Parathyroid adenoma (tissue), 2 donors: ENCODE measurements around the gene INHBA.

Source experiments
- H2AFZ ChIP-seq: fragments of 300-600 bp; sonication (generic); one replicate; pipeline ENCODE4 v1.7.0; 2017; ENCODE audit warnings: antibody characterized with exemption, mild to moderate bottlenecking
- H3K27ac ChIP-seq: fragments of 300-600 bp; sonication (generic); one replicate; pipeline ENCODE4 v1.7.0; 2017
- H3K27me3 ChIP-seq: fragments of 300-600 bp; sonication (generic); one replicate; pipeline ENCODE4 v1.7.0; 2017; ENCODE audit warnings: low read length; ENCODE audit not compliant: control insufficient read depth, insufficient read depth
- H3K36me3 ChIP-seq: fragments of 300-600 bp; sonication (generic); one replicate; pipeline ENCODE4 v1.7.0; 2017; ENCODE audit warnings: low read length; ENCODE audit not compliant: control insufficient read depth, insufficient read depth
- H3K4me1 ChIP-seq: fragments of 300-600 bp; sonication (generic); one replicate; pipeline ENCODE4 v1.7.0; 2017; ENCODE audit warnings: control low read depth
- H3K4me2 ChIP-seq: fragments of 300-600 bp; sonication (generic); one replicate; pipeline ENCODE4 v1.7.0; 2017; ENCODE audit warnings: low read length
- H3K4me3 ChIP-seq: fragments of 300-600 bp; sonication (generic); one replicate; pipeline ENCODE4 v1.7.0; 2017; ENCODE audit warnings: low read depth, low read length
- H3K79me2 ChIP-seq: fragments of 300-600 bp; sonication (generic); one replicate; pipeline ENCODE4 v1.7.0; 2017; ENCODE audit warnings: control low read depth
- H3K9ac ChIP-seq: fragments of 300-600 bp; sonication (generic); one replicate; pipeline ENCODE4 v1.7.0; 2017; ENCODE audit warnings: mild to moderate bottlenecking
- H3K9me3 ChIP-seq: fragments of 300-600 bp; sonication (generic); one replicate; pipeline ENCODE4 v1.7.0; 2017; ENCODE audit warnings: low read length; ENCODE audit not compliant: control insufficient read depth
- CTCF ChIP-seq: fragments of 300-600 bp; sonication (generic); IDR thresholded peaks from one replicate; pipeline ENCODE4 v1.7.0; 2017; ENCODE audit warnings: antibody characterized with exemption, mild to moderate bottlenecking
- donor health status: primary hyperparathyroidism.

INHBA gene

GRCh38 chr7:41716691-41717090, 13.8 kb upstream of the INHBA start:
- Histone ChIP-seq H3K9me3 (peaks cover 3% of the 10 kb centered on the region), H3K27me3 (no peaks in the 10 kb centered on the region), H3K79me2 (no peaks in the 10 kb centered on the region), H3K9ac (no peak overlapping the region), H2AFZ (no peak overlapping the region), H3K4me2 (no peak overlapping the region), H3K4me3 (no peak overlapping the region), H3K27ac (no peak overlapping the region), H3K36me3 (no peaks in the 10 kb centered on the region), H3K4me1 (no peaks in the 10 kb centered on the region)
- TF ChIP-seq CTCF: no peak

GRCh38 chr7:41715000-41715399, 12.1 kb upstream of the INHBA start:
- Histone ChIP-seq H3K4me1 (no peaks in the 10 kb centered on the region), H3K36me3 (no peaks in the 10 kb centered on the region), H2AFZ (no peak overlapping the region), H3K27ac (no peak overlapping the region), H3K9me3 (peaks cover 3% of the 10 kb centered on the region), H3K4me3 (no peak overlapping the region), H3K9ac (no peak overlapping the region), H3K27me3 (no peaks in the 10 kb centered on the region), H3K79me2 (no peaks in the 10 kb centered on the region), H3K4me2 (no peak overlapping the region)
- TF ChIP-seq CTCF: no peak

- no peak overlapping the region for H3K9ac ChIP-seq
- peak; percentile 24 for TF ChIP-seq CTCF
- no peaks in the 10 kb centered on the region for H3K27me3 ChIP-seq
- H3K4me3 ChIP-seq: no peak overlapping the region
- no peaks in the 10 kb centered on the region for H3K36me3 ChIP-seq
- no peaks in the 10 kb centered on the region for H3K4me1 ChIP-seq
- H2AFZ ChIP-seq: no peak overlapping the region
- no peaks in the 10 kb centered on the region for H3K79me2 ChIP-seq
- no peak overlapping the region for H3K4me2 ChIP-seq
- H3K27ac ChIP-seq: no peak overlapping the region
- peaks cover 3% of the 10 kb centered on the region for H3K9me3 ChIP-seq
These were observed 8.6 kb upstream of the INHBA start for GRCh38 chr7:41711283-41712064.

GRCh38 chr7:41710838-41711237, 7.9 kb upstream of the INHBA start:
- no peak overlapping the region for H3K9ac ChIP-seq
- no peak overlapping the region for H3K27ac ChIP-seq
- no peaks in the 10 kb centered on the region for H3K79me2 ChIP-seq
- H3K4me1 ChIP-seq: peaks cover 3% of the 10 kb centered on the region
- H3K4me2 ChIP-seq: no peak overlapping the region
- no peaks in the 10 kb centered on the region for H3K36me3 ChIP-seq
- H3K27me3 ChIP-seq: no peaks in the 10 kb centered on the region
- no peak overlapping the region for H2AFZ ChIP-seq
- no peak overlapping the region for H3K4me3 ChIP-seq
- no peak for TF ChIP-seq CTCF
- peaks cover 3% of the 10 kb centered on the region for H3K9me3 ChIP-seq

- H3K4me2 ChIP-seq: no peak overlapping the region
- H3K9me3 ChIP-seq: peaks cover 3% of the 10 kb centered on the region
- no peak overlapping the region for H2AFZ ChIP-seq
- H3K27me3 ChIP-seq: no peaks in the 10 kb centered on the region
- H3K79me2 ChIP-seq: no peaks in the 10 kb centered on the region
- no peak overlapping the region for H3K9ac ChIP-seq
- peaks cover 6% of the 10 kb centered on the region for H3K4me1 ChIP-seq
- no peaks in the 10 kb centered on the region for H3K36me3 ChIP-seq
- H3K27ac ChIP-seq: no peak overlapping the region
- TF ChIP-seq CTCF: no peak
- no peak overlapping the region for H3K4me3 ChIP-seq
These were observed 6.7 kb upstream of the INHBA start for GRCh38 chr7:41709621-41710020.
